Mesenchymal stem cell (in vitro differentiated cells and primary cell): Measurements from ENCODE around the gene DIRAS1.

Source experiments
- DNase-seq: peaks from one replicate; pipeline ENCODE4 v3.0.0-alpha.2; 2013
- H2AFZ ChIP-seq: one replicate; pipeline ENCODE4 v1.6.1; 2013; ENCODE audit warnings: low read depth, mild to moderate bottlenecking, control low read depth, inconsistent platforms, low read length, moderate library complexity
- H2AK5ac ChIP-seq: 2 replicates; pipeline ENCODE4 v1.6.1; 2013; ENCODE audit warnings: low read length, moderate library complexity, mild to moderate bottlenecking, inconsistent platforms; ENCODE audit not compliant: severe bottlenecking
- H2BK120ac ChIP-seq: one replicate; pipeline ENCODE4 v1.6.1; 2013; ENCODE audit warnings: low read depth, mild to moderate bottlenecking, inconsistent platforms, low read length, moderate library complexity
- H2BK12ac ChIP-seq, 2 experiments: one replicate each; pipeline ENCODE4 v1.6.1; 2013; ENCODE audit warnings: inconsistent platforms in 2 of 2, low read length in 2 of 2, mild to moderate bottlenecking in 2 of 2, moderate library complexity in 2 of 2, control low read depth in 1 of 2
- H2BK15ac ChIP-seq: one replicate; pipeline ENCODE4 v1.6.1; 2013; ENCODE audit warnings: mild to moderate bottlenecking, low read depth, inconsistent platforms; ENCODE audit not compliant: poor library complexity, severe bottlenecking
- H2BK5ac ChIP-seq: 2 replicates; pipeline ENCODE4 v1.6.1; 2013; ENCODE audit warnings: low read depth, mild to moderate bottlenecking, low read length, control low read depth, inconsistent platforms; ENCODE audit not compliant: poor library complexity, severe bottlenecking
- H3K14ac ChIP-seq, 2 experiments: one replicate each; pipeline ENCODE4 v1.6.1; 2013; ENCODE audit warnings: inconsistent platforms in 2 of 2, low read length in 2 of 2, control low read depth in 1 of 2, mild to moderate bottlenecking in 1 of 2, moderate library complexity in 1 of 2
- H3K18ac ChIP-seq, 2 experiments: one replicate each; pipeline ENCODE4 v1.6.1; 2013; ENCODE audit warnings: inconsistent platforms in 2 of 2, low read length in 2 of 2, control low read depth in 1 of 2, low read depth in 1 of 2, mild to moderate bottlenecking in 1 of 2
- H3K23ac ChIP-seq, 2 experiments: one replicate each; pipeline ENCODE4 v1.6.1; 2013; ENCODE audit warnings: inconsistent platforms in 2 of 2, low read length in 2 of 2, mild to moderate bottlenecking in 2 of 2, moderate library complexity in 2 of 2, control low read depth in 1 of 2
- H3K27ac ChIP-seq: 2 replicates; pipeline ENCODE4 v1.5.1; 2013; ENCODE audit warnings: mild to moderate bottlenecking, moderate library complexity, low read length, control low read depth, inconsistent platforms; ENCODE audit not compliant: poor library complexity, severe bottlenecking
- H3K27me3 ChIP-seq, 2 experiments: 2 replicates each; pipeline versions ENCODE4 v1.6.1 to v1.7.0; 2013; ENCODE audit warnings: low read length in 2 of 2, mild to moderate bottlenecking in 2 of 2, moderate library complexity in 2 of 2, control low read depth in 1 of 2, inconsistent platforms in 1 of 2; ENCODE audit not compliant: control insufficient read depth in 1 of 2, insufficient read depth in 1 of 2
- H3K36me3 ChIP-seq, 2 experiments: 2 replicates each; pipeline versions ENCODE4 v1.6.1 to v1.7.0; 2013; ENCODE audit warnings: low read length in 2 of 2, control low read depth in 1 of 2, inconsistent platforms in 1 of 2, low read depth in 1 of 2, mild to moderate bottlenecking in 1 of 2; ENCODE audit not compliant: insufficient read depth in 2 of 2, control insufficient read depth in 1 of 2
- H3K4ac ChIP-seq, 2 experiments: one replicate each; pipeline ENCODE4 v1.6.1; 2013; ENCODE audit warnings: inconsistent platforms in 2 of 2, low read length in 2 of 2, mild to moderate bottlenecking in 2 of 2, moderate library complexity in 2 of 2, control low read depth in 1 of 2, low read depth in 1 of 2
- H3K4me1 ChIP-seq: 2 replicates; pipeline ENCODE4 v1.6.1; 2013; ENCODE audit warnings: low read depth, low read length, control low read depth; ENCODE audit not compliant: control insufficient read depth, insufficient read depth
- H3K4me2 ChIP-seq: 2 replicates; pipeline ENCODE4 v1.6.1; 2013; ENCODE audit warnings: low read length, mild to moderate bottlenecking, inconsistent platforms; ENCODE audit not compliant: poor library complexity, severe bottlenecking
- H3K4me3 ChIP-seq, 2 experiments: 2 replicates each; pipeline versions ENCODE4 v1.5.1 to v1.7.0; 2013; ENCODE audit warnings: low read length in 2 of 2, mild to moderate bottlenecking in 2 of 2, control low read depth in 1 of 2, low read depth in 1 of 2; ENCODE audit not compliant: insufficient read depth in 1 of 2
- H3K79me1 ChIP-seq: replicated peaks from 2 replicates; pipeline ENCODE4 v1.6.1; 2013; ENCODE audit warnings: mild to moderate bottlenecking, control low read depth, low read length, inconsistent platforms; ENCODE audit not compliant: poor library complexity, severe bottlenecking
- H3K9ac ChIP-seq: 2 replicates; pipeline ENCODE4 v1.7.0; 2013; ENCODE audit warnings: mild to moderate bottlenecking, low read length, moderate library complexity
- H3K9me3 ChIP-seq: 2 replicates; pipeline ENCODE4 v1.7.0; 2013; ENCODE audit warnings: mild to moderate bottlenecking, low read length; ENCODE audit not compliant: control insufficient read depth
- H4K8ac ChIP-seq: one replicate; pipeline ENCODE4 v1.6.1; 2013; ENCODE audit warnings: inconsistent platforms, mild to moderate bottlenecking, low read length, moderate library complexity
- H4K91ac ChIP-seq: one replicate; pipeline ENCODE4 v1.6.1; 2013; ENCODE audit warnings: mild to moderate bottlenecking, low read length, inconsistent platforms
- WGBS: methylation state at CpG from one replicate; pipeline ENCODE4 v1.1.7; 2013; ENCODE audit warnings: mixed read lengths; 5-methylcytosine and 5-hydroxymethylcytosine counted together

Gene DIRAS1

DNA sequence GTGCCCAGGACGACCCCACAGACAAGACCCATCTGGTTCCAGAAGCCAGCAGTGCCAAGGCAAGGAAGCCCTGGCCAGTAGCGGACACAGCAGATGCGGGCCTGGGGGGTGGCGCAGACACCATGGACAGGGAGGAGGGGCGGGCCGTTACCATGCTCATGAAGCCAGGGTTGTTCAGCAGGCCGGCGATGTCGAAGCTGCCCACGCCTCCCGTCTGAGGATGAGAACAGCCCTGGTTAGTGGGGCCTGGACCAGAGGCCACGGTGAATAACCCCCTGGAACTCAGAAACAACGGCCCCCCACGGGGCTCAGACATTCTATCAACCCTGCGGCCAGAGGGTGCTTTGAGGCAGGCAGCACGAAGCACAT lies 40.1 kb upstream of the DIRAS1 start:
- WGBS, result 95% methylated on average over 16 of the region's 16 CpGs
- no peak overlapping the region for H3K4me3 ChIP-seq
- H3K4ac ChIP-seq, result no peak overlapping the region
- no peak overlapping the region for H4K8ac ChIP-seq
- H2BK15ac ChIP-seq, result no peak overlapping the region
- no peak overlapping the region for H2AK5ac ChIP-seq
- H2BK120ac ChIP-seq, result no peak overlapping the region
- H3K36me3 ChIP-seq, result peaks cover 82 to 93% of the 10 kb centered on the region in 2 experiments
- no peak overlapping the region for H2BK12ac ChIP-seq
- DNase-seq, result no peak
- H3K79me1 ChIP-seq, result peaks cover 60% of the 10 kb centered on the region
- no peaks in the 10 kb centered on the region for H3K9me3 ChIP-seq
- H3K23ac ChIP-seq, result no peak overlapping the region
- H3K9ac ChIP-seq, result no peak overlapping the region
- no peak overlapping the region for H2BK5ac ChIP-seq
- no peaks in the 10 kb centered on the region for H3K4me1 ChIP-seq
- H3K18ac ChIP-seq, result no peak overlapping the region
- peak overlapping the region in 1 of 2 experiments; percentile 3 for H3K14ac ChIP-seq
- no peaks in the 10 kb centered on the region for H3K27me3 ChIP-seq
- no peak overlapping the region for H3K4me2 ChIP-seq
- no peak overlapping the region for H4K91ac ChIP-seq
- no peak overlapping the region for H3K27ac ChIP-seq
- H2AFZ ChIP-seq, result no peak overlapping the region

GRCh38 chr19:2759965-2760364 lies 38.8 kb upstream of the DIRAS1 start:
- H3K36me3 ChIP-seq, result peaks cover 81 to 93% of the 10 kb centered on the region in 2 experiments
- H3K14ac ChIP-seq, result no peak overlapping the region
- H2BK120ac ChIP-seq, result no peak overlapping the region
- H2AK5ac ChIP-seq, result no peak overlapping the region
- H2BK12ac ChIP-seq, result no peak overlapping the region
- 94% methylated on average over 7 of the region's 7 CpGs for WGBS
- no peak overlapping the region for H2BK5ac ChIP-seq
- H3K18ac ChIP-seq, result no peak overlapping the region
- no peak overlapping the region for H3K4ac ChIP-seq
- H3K9ac ChIP-seq, result no peak overlapping the region
- no peak overlapping the region for H4K91ac ChIP-seq
- no peak overlapping the region for H2BK15ac ChIP-seq
- no peaks in the 10 kb centered on the region for H3K9me3 ChIP-seq
- H3K4me1 ChIP-seq, result no peaks in the 10 kb centered on the region
- H4K8ac ChIP-seq, result no peak overlapping the region
- H2AFZ ChIP-seq, result no peak overlapping the region
- DNase-seq, result no peak
- no peak overlapping the region for H3K23ac ChIP-seq
- H3K79me1 ChIP-seq, result peaks cover 53% of the 10 kb centered on the region
- no peak overlapping the region for H3K27ac ChIP-seq
- H3K4me3 ChIP-seq, result no peak overlapping the region
- no peaks in the 10 kb centered on the region for H3K27me3 ChIP-seq
- no peak overlapping the region for H3K4me2 ChIP-seq

GRCh38 chr19:2759362-2759761 lies 38.2 kb upstream of the DIRAS1 start:
- Histone ChIP-seq H2BK5ac (no peak overlapping the region), H2BK12ac (no peak overlapping the region), H3K4me3 (no peak overlapping the region), H3K4me1 (no peaks in the 10 kb centered on the region), H3K9ac (no peak overlapping the region), H4K8ac (no peak overlapping the region), H2AK5ac (no peak overlapping the region), H3K4me2 (no peak overlapping the region), H2BK120ac (no peak overlapping the region), H3K79me1 (peaks cover 49% of the 10 kb centered on the region), H3K36me3 (peaks cover 83 to 93% of the 10 kb centered on the region in 2 experiments), H2BK15ac (no peak overlapping the region), H3K9me3 (no peaks in the 10 kb centered on the region), H3K27ac (no peak overlapping the region), H3K27me3 (no peaks in the 10 kb centered on the region), H3K23ac (no peak overlapping the region), H3K14ac (no peak overlapping the region), H3K4ac (no peak overlapping the region), H3K18ac (no peak overlapping the region), H2AFZ (no peak overlapping the region), H4K91ac (no peak overlapping the region)
- WGBS, result 98% methylated on average over 17 of the region's 17 CpGs
- no peak for DNase-seq

DNA sequence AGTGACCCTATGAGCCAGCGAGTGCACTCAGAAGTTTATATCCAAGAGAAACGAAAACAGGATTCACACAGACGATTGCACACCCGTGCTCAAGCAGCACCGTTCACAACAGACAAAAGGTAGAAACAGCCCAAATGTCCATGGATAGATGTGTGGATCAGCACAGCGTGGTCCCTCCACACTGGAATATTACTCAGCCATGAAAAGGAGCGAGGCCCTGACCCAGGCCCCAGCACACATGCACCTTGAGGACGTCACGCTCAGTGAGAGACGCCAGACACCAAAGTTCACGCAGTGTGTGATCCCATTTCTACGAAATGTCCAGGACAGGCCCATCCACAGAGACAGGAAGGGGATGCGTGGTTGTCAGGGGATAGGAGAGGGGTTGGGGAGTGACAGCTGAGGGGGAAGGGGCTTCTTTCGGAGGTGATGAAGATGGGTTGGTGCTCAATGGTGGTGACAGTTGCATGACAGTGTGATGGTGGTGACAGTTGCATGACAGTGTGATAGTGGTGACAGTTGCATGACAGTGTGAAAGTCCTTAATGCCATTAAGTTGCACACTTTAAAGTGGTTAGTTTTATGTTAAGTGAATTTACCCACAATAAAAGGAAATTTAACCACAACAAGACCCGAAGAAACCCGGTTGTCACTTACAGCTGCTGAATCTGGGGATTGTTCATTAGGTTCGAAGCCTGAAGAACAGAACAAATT lies 37.6 kb upstream of the DIRAS1 start:
- H3K18ac ChIP-seq, result no peak overlapping the region
- H3K27ac ChIP-seq, result no peak overlapping the region
- no peak overlapping the region for H2BK120ac ChIP-seq
- H4K91ac ChIP-seq, result no peak overlapping the region
- no peak overlapping the region for H2BK15ac ChIP-seq
- H3K27me3 ChIP-seq, result no peaks in the 10 kb centered on the region
- H2BK5ac ChIP-seq, result no peak overlapping the region
- H3K4me3 ChIP-seq, result no peak overlapping the region
- peaks cover 83 to 94% of the 10 kb centered on the region in 2 experiments for H3K36me3 ChIP-seq
- no peaks in the 10 kb centered on the region for H3K9me3 ChIP-seq
- H3K79me1 ChIP-seq, result peaks cover 47% of the 10 kb centered on the region
- H3K4me2 ChIP-seq, result no peak overlapping the region
- WGBS, result 97% methylated on average over 17 of the region's 17 CpGs
- H3K4ac ChIP-seq, result no peak overlapping the region
- H2BK12ac ChIP-seq, result no peak overlapping the region
- no peak for DNase-seq
- H3K9ac ChIP-seq, result no peak overlapping the region
- no peak overlapping the region for H2AFZ ChIP-seq
- H2AK5ac ChIP-seq, result no peak overlapping the region
- H4K8ac ChIP-seq, result no peak overlapping the region
- no peak overlapping the region for H3K14ac ChIP-seq
- no peak overlapping the region for H3K23ac ChIP-seq
- no peaks in the 10 kb centered on the region for H3K4me1 ChIP-seq
